ENCODE results near the gene C1orf35.

Gene C1orf35

GRCh38 chr1:228143480-228144192 is 40.5 kb upstream of the C1orf35 start:
- H3K27ac ChIP-seq (replicated peaks), result no peak overlapping the region
- H3K27me3 ChIP-seq (ENCODE audit: insufficient read depth, poor library complexity, severe bottlenecking), result no peaks in the 10 kb centered on the region
- DNase-seq (ENCODE audit: low read depth in 1 of 2, low spot score in 1 of 2), result no peak
- TF ChIP-seq REST (IDR thresholded peaks at IDR 0.05; ENCODE audit: insufficient replicate concordance, low read depth), result no peak
- no peak for TF ChIP-seq SPI1 (IDR thresholded peaks at IDR 0.05; ENCODE audit: borderline replicate concordance, low read depth)
- TF ChIP-seq GABPA (IDR thresholded peaks at IDR 0.05; ENCODE audit: low read depth), result no peak
- TF ChIP-seq POLR2AphosphoS5 (IDR thresholded peaks at IDR 0.05; ENCODE audit: low read depth), result no peak
- TF ChIP-seq CTCF (IDR thresholded peaks at IDR 0.05; ENCODE audit: insufficient read depth, low read length), result no peak
- H3K4me3 ChIP-seq (replicated peaks; ENCODE audit: insufficient read depth, low read length), result no peak overlapping the region

- H3K27me3 ChIP-seq (ENCODE audit: insufficient read depth, poor library complexity, severe bottlenecking), result no peaks in the 10 kb centered on the region
- no peak for TF ChIP-seq REST (IDR thresholded peaks at IDR 0.05; ENCODE audit: insufficient replicate concordance, low read depth)
- no peak for TF ChIP-seq CTCF (IDR thresholded peaks at IDR 0.05; ENCODE audit: insufficient read depth, low read length)
- no peak for TF ChIP-seq POLR2AphosphoS5 (IDR thresholded peaks at IDR 0.05; ENCODE audit: low read depth)
- no peak for TF ChIP-seq GABPA (IDR thresholded peaks at IDR 0.05; ENCODE audit: low read depth)
- no peak overlapping the region for H3K27ac ChIP-seq (replicated peaks)
- H3K4me3 ChIP-seq (replicated peaks; ENCODE audit: insufficient read depth, low read length), result no peak overlapping the region
- DNase-seq (ENCODE audit: low read depth in 1 of 2, low spot score in 1 of 2), result no peak
Measured at GRCh38 chr1:228142701-228143136, 39.6 kb upstream of the C1orf35 start.

- no peak for DNase-seq (ENCODE audit: low read depth in 1 of 2, low spot score in 1 of 2)
- Histone ChIP-seq H3K27me3 (ENCODE audit: insufficient read depth, poor library complexity, severe bottlenecking) (no peaks in the 10 kb centered on the region), H3K4me3 (replicated peaks; ENCODE audit: insufficient read depth, low read length) (no peak overlapping the region), H3K27ac (replicated peaks) (no peak overlapping the region)
- no peak for TF ChIP-seq REST (IDR thresholded peaks at IDR 0.05; ENCODE audit: insufficient replicate concordance, low read depth)
- no peak for TF ChIP-seq CTCF (IDR thresholded peaks at IDR 0.05; ENCODE audit: insufficient read depth, low read length)
- no peak for TF ChIP-seq SPI1 (IDR thresholded peaks at IDR 0.05; ENCODE audit: borderline replicate concordance, low read depth)
- TF ChIP-seq GABPA (IDR thresholded peaks at IDR 0.05; ENCODE audit: low read depth), result no peak
- no peak for TF ChIP-seq POLR2AphosphoS5 (IDR thresholded peaks at IDR 0.05; ENCODE audit: low read depth)
Measured at GRCh38 chr1:228142155-228142691, 39.1 kb upstream of the C1orf35 start.
